NCI-H2029 (cell line): ENCODE data around the gene APPBP2.
"Not testable (repeated sequence)": the region's sequence is repeated elsewhere in the genome, so short reads cannot be mapped to it uniquely, and the experiment has no call there.

Experiments
- DNase-seq: peaks from one replicate; lab custom pipeline; 2025; lab: John Stamatoyannopoulos, UW

APPBP2 gene

GRCh38 chr17:60534010-60534555 lies 8.0 kb upstream of the APPBP2 start:
- DNase-seq = no peak

GRCh38 chr17:60529806-60530205 lies 3.8 kb upstream of the APPBP2 start:
- no peak for DNase-seq

GRCh38 chr17:60528828-60529227 lies 2.8 kb upstream of the APPBP2 start:
- DNase-seq = no peak

- DNase-seq = no peak
These were observed 1.7 kb upstream of the APPBP2 start for GRCh38 chr17:60527701-60528100.

GRCh38 chr17:60526726-60527125 lies 684 bp upstream of the APPBP2 start:
- no peak for DNase-seq

- no peak for DNase-seq
These were observed 736 bp downstream of the APPBP2 start for GRCh38 chr17:60525328-60525684.

- no peak for DNase-seq
These were observed 1.3 kb downstream of the APPBP2 start for GRCh38 chr17:60524463-60525327.

- DNase-seq = no peak
These were observed 2.2 kb downstream of the APPBP2 start for GRCh38 chr17:60523822-60524221.

GRCh38 chr17:60522889-60523626 lies 3.0 kb downstream of the APPBP2 start:
- DNase-seq = no peak

- no peak for DNase-seq
These were observed 6.2 kb downstream of the APPBP2 start for GRCh38 chr17:60519795-60520194.

GRCh38 chr17:60515683-60516082 lies 10.4 kb downstream of the APPBP2 start:
- not testable (repeated sequence) for DNase-seq

- not testable (repeated sequence) for DNase-seq
These were observed 10.8 kb downstream of the APPBP2 start for GRCh38 chr17:60515199-60515598.

GRCh38 chr17:60514500-60514899 lies 11.5 kb downstream of the APPBP2 start:
- DNase-seq = no peak

- no peak for DNase-seq
These were observed 12.0 kb downstream of the APPBP2 start for GRCh38 chr17:60514053-60514452.

- DNase-seq = no peak
These were observed 13.0 kb downstream of the APPBP2 start for GRCh38 chr17:60513014-60513413.

GRCh38 chr17:60510723-60511122 lies 15.3 kb downstream of the APPBP2 start:
- no peak for DNase-seq

- no peak for DNase-seq
These were observed 16.0 kb downstream of the APPBP2 start for GRCh38 chr17:60510031-60510430.

GRCh38 chr17:60508384-60508980 lies 17.6 kb downstream of the APPBP2 start:
- DNase-seq = no peak

- no peak for DNase-seq
These were observed 19.7 kb downstream of the APPBP2 start for GRCh38 chr17:60506312-60506711.

- DNase-seq = no peak
These were observed 23.9 kb downstream of the APPBP2 start for GRCh38 chr17:60502145-60502544.

GRCh38 chr17:60501589-60501988 lies 24.5 kb downstream of the APPBP2 start:
- no peak for DNase-seq

- DNase-seq = no peak
These were observed 30.0 kb downstream of the APPBP2 start for GRCh38 chr17:60496041-60496440.

GRCh38 chr17:60495260-60495659 lies 30.8 kb downstream of the APPBP2 start:
- no peak for DNase-seq
